WTC11 (cell line): ENCODE results near the gene RTCB. TPM values are rescaled to one million over a fixed set of nuclear protein-coding genes. Genes with fewer than 3 reads are reported as not detected.

Experiments used
- ATAC-seq: fragments of 200-7000 bp; cut with Tn5 transposase; 2 replicates; pipeline ENCODE4 v1.10.0; 2021; ENCODE audit warnings: mild to moderate bottlenecking, moderate library complexity
- CTCF ChIA-PET: fragments of 300-600 bp; sonication (Branson Sonifier 250); formaldehyde crosslinking; loops from one replicate; lab custom pipeline; 2021; ENCODE audit warnings: antibody characterized with exemption; lab: Charles Lee
- POLR2A ChIA-PET: fragments of 350-600 bp; sonication (Branson Sonifier 250); formaldehyde crosslinking; loops from one replicate; lab custom pipeline; 2021; ENCODE audit warnings: antibody characterized with exemption; lab: Charles Lee
- DNase-seq: peaks from one replicate; pipeline ENCODE4 v3.0.0; 2021; ENCODE audit warnings: low spot score
- H3K27ac Mint-ChIP-seq: 2 replicates; pipeline ENCODE4 v1.8.0; 2021; ENCODE audit warnings: mixed read lengths
- H3K27me3 Mint-ChIP-seq: 2 replicates; pipeline ENCODE4 v1.8.0; 2021; ENCODE audit warnings: low read depth, mild to moderate bottlenecking, moderate library complexity, mixed read lengths
- H3K36me3 Mint-ChIP-seq: 2 replicates; pipeline ENCODE4 v1.8.0; 2021; ENCODE audit warnings: mixed read lengths
- H3K4me1 Mint-ChIP-seq: 2 replicates; pipeline ENCODE4 v1.8.0; 2022; ENCODE audit warnings: mixed read lengths
- H3K4me3 Mint-ChIP-seq: 2 replicates; pipeline ENCODE4 v1.8.0; 2021; ENCODE audit warnings: mild to moderate bottlenecking, moderate library complexity, mixed read lengths
- H3K9me3 Mint-ChIP-seq: 2 replicates; pipeline ENCODE4 v1.8.0; 2021; ENCODE audit warnings: mixed read lengths
- ATF1 ChIP-seq: sonication (generic); formaldehyde crosslinking; IDR thresholded peaks from 2 replicates; pipeline ENCODE4 v1.8.1; 2023; ENCODE audit warnings: mild to moderate bottlenecking, moderate library complexity, missing genetic modification reagents
- EMX1 ChIP-seq: fragments of 250-450 bp; sonication (Bioruptor Pico); IDR thresholded peaks from 2 replicates; pipeline ENCODE4 v1.8.0; 2021; ENCODE audit warnings: mild to moderate bottlenecking
- ESRRA ChIP-seq: sonication (generic); formaldehyde crosslinking; IDR thresholded peaks from 2 replicates; pipeline ENCODE4 v1.8.1; 2022; ENCODE audit warnings: mild to moderate bottlenecking, missing genetic modification reagents, borderline replicate concordance
- FOXP1 ChIP-seq: sonication (generic); formaldehyde crosslinking; IDR thresholded peaks from 2 replicates; pipeline ENCODE4 v1.8.0; 2022; ENCODE audit warnings: missing genetic modification reagents, mild to moderate bottlenecking, moderate library complexity, borderline replicate concordance
- JUN ChIP-seq: sonication (generic); formaldehyde crosslinking; IDR thresholded peaks from 2 replicates; pipeline ENCODE4 v1.8.0; 2023; ENCODE audit warnings: mild to moderate bottlenecking, missing genetic modification reagents
- MXD4 ChIP-seq: fragments of 250-450 bp; sonication (Bioruptor Pico); IDR thresholded peaks from 2 replicates; pipeline ENCODE4 v1.8.0; 2021; ENCODE audit warnings: mild to moderate bottlenecking, moderate library complexity, borderline replicate concordance
- NFATC4 ChIP-seq: fragments of 250-450 bp; sonication (Bioruptor Pico); IDR thresholded peaks from 2 replicates; pipeline ENCODE4 v1.9.0; 2021; ENCODE audit warnings: mild to moderate bottlenecking
- NFE2L1 ChIP-seq: sonication (generic); formaldehyde crosslinking; IDR thresholded peaks from 2 replicates; pipeline ENCODE4 v1.8.1; 2023; ENCODE audit warnings: missing genetic modification reagents
- NR1H2 ChIP-seq: sonication (generic); formaldehyde crosslinking; IDR thresholded peaks from 2 replicates; pipeline ENCODE4 v1.9.0; 2021; ENCODE audit warnings: mild to moderate bottlenecking, moderate library complexity, missing genetic modification reagents
- NR2C2 ChIP-seq: sonication (generic); formaldehyde crosslinking; IDR thresholded peaks from 2 replicates; pipeline ENCODE4 v1.8.0; 2022; ENCODE audit warnings: mild to moderate bottlenecking, missing genetic modification reagents
- PRRX2 ChIP-seq: fragments of 250-450 bp; sonication (Bioruptor Pico); IDR thresholded peaks from 2 replicates; pipeline ENCODE4 v1.8.0; 2021; ENCODE audit warnings: mild to moderate bottlenecking
- SOX15 ChIP-seq: fragments of 250-450 bp; sonication (Bioruptor Pico); IDR thresholded peaks from 2 replicates; pipeline ENCODE4 v1.9.0; 2021; ENCODE audit warnings: mild to moderate bottlenecking
- TCF7 ChIP-seq: sonication (generic); formaldehyde crosslinking; IDR thresholded peaks from 2 replicates; pipeline ENCODE4 v1.8.0; 2022; ENCODE audit warnings: mild to moderate bottlenecking, low read depth, missing genetic modification reagents, moderate library complexity
- ZNF263 ChIP-seq: sonication (generic); formaldehyde crosslinking; IDR thresholded peaks from 2 replicates; pipeline ENCODE4 v1.8.1; 2022; ENCODE audit warnings: low read depth, mild to moderate bottlenecking, moderate library complexity, missing genetic modification reagents
- ZNF671 ChIP-seq: fragments of 250-450 bp; sonication (Bioruptor Pico); IDR thresholded peaks from 2 replicates; pipeline ENCODE4 v1.8.0; 2021; ENCODE audit warnings: mild to moderate bottlenecking
- total RNA-seq: library from RNA; stranded (reverse); gene quantifications from 3 replicates; pipeline ENCODE4 v1.2.3, GENCODE V29; 2021
- TF ChIP-seq, protein P1 (sequence below): fragments of 250-450 bp; sonication (Bioruptor Pico); IDR thresholded peaks from 2 replicates; pipeline ENCODE4 v2.1.2; 2022; ENCODE audit warnings: mild to moderate bottlenecking, moderate library complexity
- TF ChIP-seq, protein P2 (sequence below): sonication (generic); formaldehyde crosslinking; IDR thresholded peaks from 2 replicates; pipeline ENCODE4 v1.8.1; 2023; ENCODE audit warnings: mild to moderate bottlenecking, missing genetic modification reagents
- TF ChIP-seq, protein P3 (sequence below): sonication (generic); formaldehyde crosslinking; IDR thresholded peaks from 2 replicates; pipeline ENCODE4 v1.8.0; 2023; ENCODE audit warnings: mild to moderate bottlenecking, missing genetic modification reagents
- TF ChIP-seq, protein P4 (sequence below): fragments of 200-600 bp; IDR thresholded peaks from 2 replicates; pipeline ENCODE4 v1.8.0; 2022; ENCODE audit warnings: antibody characterized with exemption
- TF ChIP-seq, protein P5 (sequence below): sonication (generic); formaldehyde crosslinking; conservative IDR thresholded peaks from 2 replicates; pipeline ENCODE4 v1.8.1; 2022; ENCODE audit warnings: mild to moderate bottlenecking, missing genetic modification reagents

The RTCB gene
- total RNA-seq, 1 experiment from 2014 or later: 106 TPM

DNA sequence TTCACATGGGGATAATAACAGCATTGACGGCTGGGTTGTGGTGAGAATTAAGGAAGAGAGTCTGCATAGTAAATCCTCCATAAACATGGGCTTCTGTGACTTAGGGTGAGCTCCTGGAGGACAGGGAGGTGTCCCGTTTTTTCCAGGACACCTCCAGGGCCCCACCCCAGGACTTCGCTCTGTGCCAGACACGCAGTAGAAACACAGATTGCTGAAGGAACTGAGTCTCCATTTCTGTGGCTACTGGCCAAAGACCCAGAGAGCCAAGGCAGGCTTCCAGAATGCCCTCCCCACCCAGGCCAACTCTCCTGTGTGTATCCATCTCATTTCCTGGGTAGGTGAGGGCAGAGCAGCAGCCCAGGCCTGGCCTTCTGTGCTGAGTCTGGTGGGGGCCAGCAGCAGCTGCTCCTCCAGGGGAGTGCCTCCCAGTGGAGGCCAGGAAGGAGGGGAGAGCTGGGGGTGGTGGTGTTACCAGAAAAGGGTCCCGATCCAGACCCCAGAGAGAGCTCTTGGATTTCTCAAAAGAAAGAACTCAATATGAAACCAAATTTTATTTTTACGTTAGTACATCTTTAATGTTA lies 63.9 kb downstream of the RTCB start:
- no peak for ATAC-seq
- ChIA-PET CTCF (no interaction called here), POLR2A (no interaction called here)
- Mint-ChIP-seq H3K4me3 (no peak overlapping the region), H3K9me3 (peaks cover 12% of the 10 kb centered on the region; the same call in 1 of the 2 replicates), H3K36me3 (peaks cover 2% of the 10 kb centered on the region; the same call in 1 of the 2 replicates), H3K4me1 (0 out of 2 replicates have a peak, but pooled peaks cover 2% of the 10 kb centered on the region), H3K27ac (no peak overlapping the region), H3K27me3 (no peaks in the 10 kb centered on the region; the same call in 1 of the 2 replicates)
- TF ChIP-seq, protein P1, sequence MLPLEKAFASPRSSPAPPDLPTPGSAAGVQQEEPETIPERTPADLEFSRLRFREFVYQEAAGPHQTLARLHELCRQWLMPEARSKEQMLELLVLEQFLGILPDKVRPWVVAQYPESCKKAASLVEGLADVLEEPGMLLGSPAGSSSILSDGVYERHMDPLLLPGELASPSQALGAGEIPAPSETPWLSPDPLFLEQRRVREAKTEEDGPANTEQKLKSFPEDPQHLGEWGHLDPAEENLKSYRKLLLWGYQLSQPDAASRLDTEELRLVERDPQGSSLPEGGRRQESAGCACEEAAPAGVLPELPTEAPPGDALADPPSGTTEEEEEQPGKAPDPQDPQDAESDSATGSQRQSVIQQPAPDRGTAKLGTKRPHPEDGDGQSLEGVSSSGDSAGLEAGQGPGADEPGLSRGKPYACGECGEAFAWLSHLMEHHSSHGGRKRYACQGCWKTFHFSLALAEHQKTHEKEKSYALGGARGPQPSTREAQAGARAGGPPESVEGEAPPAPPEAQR (CRISPR knock-in tag): no peak
- TF ChIP-seq TCF7 (CRISPR knock-in tag) (no peak), JUN (CRISPR knock-in tag) (no peak), MXD4 (no peak), ESRRA (no peak), EMX1 (CRISPR knock-in tag) (no peak), NR1H2 (CRISPR knock-in tag) (no peak), ZNF671 (CRISPR knock-in tag) (no peak), PRRX2 (CRISPR knock-in tag) (no peak), NR2C2 (CRISPR knock-in tag) (no peak), NFATC4 (CRISPR knock-in tag) (no peak)
- TF ChIP-seq, protein P2, sequence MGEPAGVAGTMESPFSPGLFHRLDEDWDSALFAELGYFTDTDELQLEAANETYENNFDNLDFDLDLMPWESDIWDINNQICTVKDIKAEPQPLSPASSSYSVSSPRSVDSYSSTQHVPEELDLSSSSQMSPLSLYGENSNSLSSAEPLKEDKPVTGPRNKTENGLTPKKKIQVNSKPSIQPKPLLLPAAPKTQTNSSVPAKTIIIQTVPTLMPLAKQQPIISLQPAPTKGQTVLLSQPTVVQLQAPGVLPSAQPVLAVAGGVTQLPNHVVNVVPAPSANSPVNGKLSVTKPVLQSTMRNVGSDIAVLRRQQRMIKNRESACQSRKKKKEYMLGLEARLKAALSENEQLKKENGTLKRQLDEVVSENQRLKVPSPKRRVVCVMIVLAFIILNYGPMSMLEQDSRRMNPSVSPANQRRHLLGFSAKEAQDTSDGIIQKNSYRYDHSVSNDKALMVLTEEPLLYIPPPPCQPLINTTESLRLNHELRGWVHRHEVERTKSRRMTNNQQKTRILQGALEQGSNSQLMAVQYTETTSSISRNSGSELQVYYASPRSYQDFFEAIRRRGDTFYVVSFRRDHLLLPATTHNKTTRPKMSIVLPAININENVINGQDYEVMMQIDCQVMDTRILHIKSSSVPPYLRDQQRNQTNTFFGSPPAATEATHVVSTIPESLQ (CRISPR knock-in tag): no peak
- TF ChIP-seq, protein P3, sequence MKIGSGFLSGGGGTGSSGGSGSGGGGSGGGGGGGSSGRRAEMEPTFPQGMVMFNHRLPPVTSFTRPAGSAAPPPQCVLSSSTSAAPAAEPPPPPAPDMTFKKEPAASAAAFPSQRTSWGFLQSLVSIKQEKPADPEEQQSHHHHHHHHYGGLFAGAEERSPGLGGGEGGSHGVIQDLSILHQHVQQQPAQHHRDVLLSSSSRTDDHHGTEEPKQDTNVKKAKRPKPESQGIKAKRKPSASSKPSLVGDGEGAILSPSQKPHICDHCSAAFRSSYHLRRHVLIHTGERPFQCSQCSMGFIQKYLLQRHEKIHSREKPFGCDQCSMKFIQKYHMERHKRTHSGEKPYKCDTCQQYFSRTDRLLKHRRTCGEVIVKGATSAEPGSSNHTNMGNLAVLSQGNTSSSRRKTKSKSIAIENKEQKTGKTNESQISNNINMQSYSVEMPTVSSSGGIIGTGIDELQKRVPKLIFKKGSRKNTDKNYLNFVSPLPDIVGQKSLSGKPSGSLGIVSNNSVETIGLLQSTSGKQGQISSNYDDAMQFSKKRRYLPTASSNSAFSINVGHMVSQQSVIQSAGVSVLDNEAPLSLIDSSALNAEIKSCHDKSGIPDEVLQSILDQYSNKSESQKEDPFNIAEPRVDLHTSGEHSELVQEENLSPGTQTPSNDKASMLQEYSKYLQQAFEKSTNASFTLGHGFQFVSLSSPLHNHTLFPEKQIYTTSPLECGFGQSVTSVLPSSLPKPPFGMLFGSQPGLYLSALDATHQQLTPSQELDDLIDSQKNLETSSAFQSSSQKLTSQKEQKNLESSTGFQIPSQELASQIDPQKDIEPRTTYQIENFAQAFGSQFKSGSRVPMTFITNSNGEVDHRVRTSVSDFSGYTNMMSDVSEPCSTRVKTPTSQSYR: no peak
- TF ChIP-seq, protein P4, sequence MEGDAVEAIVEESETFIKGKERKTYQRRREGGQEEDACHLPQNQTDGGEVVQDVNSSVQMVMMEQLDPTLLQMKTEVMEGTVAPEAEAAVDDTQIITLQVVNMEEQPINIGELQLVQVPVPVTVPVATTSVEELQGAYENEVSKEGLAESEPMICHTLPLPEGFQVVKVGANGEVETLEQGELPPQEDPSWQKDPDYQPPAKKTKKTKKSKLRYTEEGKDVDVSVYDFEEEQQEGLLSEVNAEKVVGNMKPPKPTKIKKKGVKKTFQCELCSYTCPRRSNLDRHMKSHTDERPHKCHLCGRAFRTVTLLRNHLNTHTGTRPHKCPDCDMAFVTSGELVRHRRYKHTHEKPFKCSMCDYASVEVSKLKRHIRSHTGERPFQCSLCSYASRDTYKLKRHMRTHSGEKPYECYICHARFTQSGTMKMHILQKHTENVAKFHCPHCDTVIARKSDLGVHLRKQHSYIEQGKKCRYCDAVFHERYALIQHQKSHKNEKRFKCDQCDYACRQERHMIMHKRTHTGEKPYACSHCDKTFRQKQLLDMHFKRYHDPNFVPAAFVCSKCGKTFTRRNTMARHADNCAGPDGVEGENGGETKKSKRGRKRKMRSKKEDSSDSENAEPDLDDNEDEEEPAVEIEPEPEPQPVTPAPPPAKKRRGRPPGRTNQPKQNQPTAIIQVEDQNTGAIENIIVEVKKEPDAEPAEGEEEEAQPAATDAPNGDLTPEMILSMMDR: no peak
- DNase-seq: no peak

DNA sequence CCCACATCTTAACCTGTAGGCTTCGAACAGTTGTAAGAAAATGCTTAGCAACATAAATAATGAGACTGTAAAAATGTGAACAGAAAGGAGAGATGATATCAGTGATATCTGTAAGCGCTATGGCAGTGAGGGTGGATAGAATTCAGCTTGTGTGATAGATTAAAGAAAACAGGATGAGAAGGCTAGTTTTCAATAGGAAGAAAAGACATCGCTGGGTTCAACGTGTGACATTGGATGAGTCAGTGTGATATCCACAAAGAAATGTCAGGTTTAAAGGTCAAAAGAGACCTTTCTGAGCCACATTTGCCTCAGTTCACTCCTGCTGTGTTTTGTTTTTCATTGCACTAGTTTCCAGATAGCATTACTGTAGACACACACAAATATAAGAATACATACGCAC lies 68.1 kb downstream of the RTCB start:
- H3K9me3 Mint-ChIP-seq: peaks cover 6% of the 10 kb centered on the region; the same call in 1 of the 2 replicates
- H3K27me3 Mint-ChIP-seq: peaks cover 19% of the 10 kb centered on the region
- no peak overlapping the region for H3K4me3 Mint-ChIP-seq
- TF ChIP-seq PRRX2 (CRISPR knock-in tag): no peak
- TF ChIP-seq, protein P5, sequence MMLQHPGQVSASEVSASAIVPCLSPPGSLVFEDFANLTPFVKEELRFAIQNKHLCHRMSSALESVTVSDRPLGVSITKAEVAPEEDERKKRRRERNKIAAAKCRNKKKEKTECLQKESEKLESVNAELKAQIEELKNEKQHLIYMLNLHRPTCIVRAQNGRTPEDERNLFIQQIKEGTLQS (CRISPR knock-in tag): no peak
- no peak for TF ChIP-seq ATF1 (CRISPR knock-in tag)
- no peak for TF ChIP-seq ZNF671 (CRISPR knock-in tag)
- TF ChIP-seq, protein P3: no peak
- TF ChIP-seq SOX15 (CRISPR knock-in tag): no peak
- TF ChIP-seq ZNF263: no peak
- no peak for TF ChIP-seq NFE2L1 (CRISPR knock-in tag)
- TF ChIP-seq FOXP1 (CRISPR knock-in tag): no peak
- TF ChIP-seq, all 79 proteins: peak for 0
- ChIA-PET POLR2A (no interaction called here), CTCF (no interaction called here)
- Mint-ChIP-seq H3K27ac (no peak overlapping the region), H3K4me1 (peaks cover 5% of the 10 kb centered on the region; the same call in 1 of the 2 replicates), H3K36me3 (peaks cover 2% of the 10 kb centered on the region; the same call in 1 of the 2 replicates)
- no peak for DNase-seq
- no peak for ATAC-seq
